ENCODE measurements around the gene USP35. TPM values are rescaled to one million over a fixed set of nuclear protein-coding genes. Genes with fewer than 3 reads are reported as not detected.

Gene USP35
- 11.6 and 13.5 TPM in 2 replicates for total RNA-seq

GRCh38 chr11:78188286-78189173 is at the start of gene USP35, which contains the start of gene KCTD21:
Gene USP35 (plus strand): TSS chr11:78188919. CDS start chr11:78196246, 7,327 bp downstream.
Gene KCTD21 (minus strand): TSS chr11:78188626. CDS start chr11:78174554, 14,072 bp downstream.

GRCh38 chr11:78139422-78140391 is 49.0 kb upstream of the USP35 start, which contains the start of gene ALG8:
Gene ALG8 (minus strand): TSS chr11:78139626. CDS start chr11:78139588, 38 bp downstream.

Other genes with a start within 250 kb of the USP35 start
- 37.0 and 41.7 TPM in 2 replicates for gene INTS4, start 194.3 kb upstream of the USP35 start, total RNA-seq
- gene KCTD14, start 165.6 kb upstream of the USP35 start, total RNA-seq = 1.7 and 3.7 TPM in 2 replicates
- 0.13 TPM in 1 of 2 replicates, not detected in the other for gene THRSP, start 125.1 kb upstream of the USP35 start, total RNA-seq
- gene NDUFC2, start 109.1 kb upstream of the USP35 start, total RNA-seq = 69.2 and 117 TPM in 2 replicates
- gene ALG8, start 49.3 kb upstream of the USP35 start, total RNA-seq = 39.7 and 50.4 TPM in 2 replicates
- gene KCTD21, start 293 bp upstream of the USP35 start, total RNA-seq = 10.6 and 13.8 TPM in 2 replicates
- gene GAB2, start 228.9 kb downstream of the USP35 start, total RNA-seq = 19.9 TPM in 2 replicates